GM21526 (cell line): ENCODE results near the gene PGAM1.
"Not testable (repeated sequence)": the region's sequence is repeated elsewhere in the genome, so short reads cannot be mapped to it uniquely, and the experiment has no call there.

Experiments used
- ATAC-seq: cut with Tn5 transposase; IDR thresholded peaks from one replicate; pipeline ENCODE4 v1.9.1; 2021; ENCODE audit warnings: moderate library complexity; ENCODE audit not compliant: unreplicated experiment, low FRiP score

PGAM1 gene

GRCh38 chr10:97454330-97455036 lies 28.5 kb downstream of the PGAM1 start:
- ATAC-seq = no peak

- no peak for ATAC-seq
Measured at GRCh38 chr10:97456034-97456685, 30.2 kb downstream of the PGAM1 start.

DNA sequence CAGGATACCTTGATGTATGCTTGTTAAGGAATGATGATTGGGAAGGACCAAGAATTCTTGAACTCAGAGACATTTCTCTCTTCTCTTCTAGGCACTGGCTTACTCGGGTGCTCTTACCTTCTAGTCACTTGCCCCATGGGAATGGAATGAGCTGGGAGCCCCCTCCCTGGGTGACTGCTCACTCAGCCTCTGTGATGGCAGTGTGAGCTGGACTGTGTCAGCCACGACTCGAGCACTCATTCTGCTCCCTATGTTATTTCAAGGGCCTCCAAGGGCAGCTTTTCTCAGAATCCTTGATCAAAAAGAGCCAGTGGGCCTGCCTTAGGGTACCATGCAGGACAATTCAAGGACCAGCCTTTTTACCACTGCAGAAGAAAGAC lies 30.7 kb downstream of the PGAM1 start:
- ATAC-seq = no peak

GRCh38 chr10:97459111-97459510 lies 33.1 kb downstream of the PGAM1 start:
- no peak for ATAC-seq

- ATAC-seq = no peak
Measured at GRCh38 chr10:97459933-97460332, 33.9 kb downstream of the PGAM1 start.

- ATAC-seq = no peak
Measured at GRCh38 chr10:97462309-97462708, 36.3 kb downstream of the PGAM1 start.

- no peak for ATAC-seq
Measured at GRCh38 chr10:97463363-97464132, 37.6 kb downstream of the PGAM1 start.

- ATAC-seq = no peak
Measured at GRCh38 chr10:97464226-97464625, 38.2 kb downstream of the PGAM1 start.

DNA sequence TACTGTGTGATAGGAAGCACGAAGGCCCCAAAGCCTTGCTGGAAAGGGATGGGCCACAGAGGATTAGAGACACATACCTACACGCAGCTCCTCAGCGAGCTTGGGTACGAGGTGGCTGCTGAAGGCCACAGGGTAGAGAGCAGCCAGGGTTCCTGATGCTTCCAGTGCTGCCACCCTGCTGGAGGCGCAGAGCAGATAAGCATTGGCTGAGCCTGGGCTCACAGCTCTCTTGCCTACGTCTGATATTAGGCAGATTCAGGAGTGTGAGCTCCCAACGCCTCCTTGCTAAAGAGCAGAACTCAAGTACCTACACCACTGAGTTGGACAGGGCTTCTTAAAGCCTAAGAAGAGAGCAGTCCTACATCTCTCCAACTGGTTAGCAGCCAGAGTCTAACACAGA lies 40.0 kb downstream of the PGAM1 start:
- ATAC-seq = no peak

DNA sequence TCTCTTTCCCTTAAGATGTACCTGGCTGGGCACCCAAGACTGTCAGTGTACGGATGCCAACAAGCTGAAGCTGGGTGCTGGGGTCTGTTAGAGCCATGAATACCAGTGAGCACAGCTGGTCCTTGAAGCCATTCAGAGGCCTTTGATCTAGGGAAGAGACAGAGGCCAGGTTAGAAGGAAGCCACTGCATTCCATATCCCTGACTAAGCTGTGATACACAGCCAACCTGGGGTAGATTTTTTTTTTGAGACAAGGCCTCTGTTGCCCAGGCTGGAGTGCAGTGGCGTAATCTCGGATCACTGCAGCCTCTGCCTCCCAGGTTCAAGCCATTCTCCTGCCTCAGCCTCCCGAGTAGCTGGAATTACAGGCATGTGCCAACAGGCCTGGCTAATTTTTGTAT lies 40.8 kb downstream of the PGAM1 start:
- ATAC-seq = no peak

DNA sequence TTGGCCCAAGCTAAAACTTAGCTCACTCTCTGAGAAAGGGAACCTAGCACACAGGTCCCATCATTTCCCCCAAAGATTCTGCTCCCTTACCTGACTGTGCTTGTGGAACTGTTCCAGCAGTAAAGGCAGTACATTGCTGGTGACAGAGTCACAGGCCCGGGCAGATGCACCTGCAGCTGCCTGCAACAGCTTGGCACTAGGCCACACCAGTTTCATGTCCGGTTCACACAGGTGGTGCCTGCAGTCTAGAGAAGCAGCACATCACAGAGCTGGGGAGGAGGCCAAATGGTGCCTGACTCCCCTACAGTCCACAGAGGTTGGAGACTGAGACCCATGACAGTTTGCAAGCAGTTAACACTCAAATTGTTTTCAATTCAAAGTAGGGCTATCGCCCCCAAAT lies 42.2 kb downstream of the PGAM1 start:
- no peak for ATAC-seq

DNA sequence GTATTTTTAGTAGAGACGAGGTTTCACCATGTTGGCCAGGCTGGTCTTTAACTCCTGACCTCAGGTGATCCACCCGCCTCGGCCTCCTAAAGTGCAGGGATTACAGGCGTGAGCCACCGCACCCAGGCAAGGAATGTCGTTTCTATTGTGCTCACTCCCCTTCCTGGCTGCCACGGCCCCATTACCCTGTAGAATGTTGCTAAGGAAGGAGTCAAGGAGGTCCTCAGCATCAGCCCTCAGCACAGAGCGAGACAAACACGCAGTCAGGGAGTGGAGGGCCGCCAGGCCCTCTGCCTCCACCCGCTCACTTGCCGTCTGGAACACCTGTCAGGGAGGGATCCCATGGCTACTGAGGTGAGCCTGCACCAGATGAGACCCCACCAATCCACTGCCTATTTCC lies 42.8 kb downstream of the PGAM1 start:
- not testable (repeated sequence) for ATAC-seq

GRCh38 chr10:97474918-97475317 lies 48.9 kb downstream of the PGAM1 start:
- no peak for ATAC-seq

DNA sequence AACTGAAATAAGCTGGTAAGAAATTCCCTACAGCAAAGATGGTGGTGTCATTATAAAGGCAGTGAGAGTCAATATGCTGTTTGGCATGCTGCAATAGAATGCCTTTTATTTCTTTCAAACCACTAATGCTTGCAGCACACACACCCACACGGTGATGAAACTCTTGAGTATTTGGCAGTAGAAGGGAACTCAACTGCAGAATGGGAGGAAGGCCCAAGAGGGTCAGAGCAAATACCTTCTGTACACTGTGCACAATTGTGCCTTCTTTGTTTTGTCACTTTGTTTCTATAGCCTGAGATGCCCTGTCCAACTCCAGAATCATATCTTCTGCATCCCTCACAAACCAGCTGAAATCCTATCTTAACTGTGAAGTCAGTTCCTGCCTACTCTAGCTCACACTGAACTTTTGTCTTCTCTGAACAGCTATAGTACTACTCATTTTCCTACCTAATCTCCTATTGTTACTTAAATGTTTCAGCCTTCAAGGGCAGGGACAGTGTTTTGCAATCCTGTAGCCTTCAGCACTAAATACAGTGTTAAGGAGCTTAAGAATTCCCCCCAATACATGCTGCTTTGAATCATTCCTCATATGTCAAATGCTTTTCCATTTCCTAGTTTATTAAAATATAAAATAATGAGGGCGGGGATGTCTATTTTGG lies 50.1 kb downstream of the PGAM1 start:
- ATAC-seq = no peak

- ATAC-seq = not testable (repeated sequence)
Measured at GRCh38 chr10:97479410-97479809, 53.4 kb downstream of the PGAM1 start.

- ATAC-seq = no peak
Measured at GRCh38 chr10:97479939-97480338, 53.9 kb downstream of the PGAM1 start.

GRCh38 chr10:97481071-97481470 lies 55.1 kb downstream of the PGAM1 start:
- ATAC-seq = no peak

DNA sequence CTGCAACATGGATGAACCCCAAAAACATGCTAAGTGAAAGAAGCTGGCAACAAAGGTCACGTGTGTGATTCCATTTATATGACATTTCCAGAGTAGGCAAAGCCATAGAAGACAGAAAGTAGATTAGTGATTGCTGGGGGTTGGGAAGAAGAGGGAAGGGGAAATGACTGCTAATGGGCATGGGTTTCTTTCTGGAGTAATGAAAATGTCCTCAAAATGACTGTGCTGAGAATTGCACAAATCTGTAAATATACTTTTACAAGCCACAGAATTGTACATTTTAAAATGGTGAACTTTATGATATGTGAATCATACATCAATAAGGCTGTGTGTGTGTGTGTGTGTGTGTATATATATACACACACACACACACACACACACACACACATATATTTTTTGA lies 56.4 kb downstream of the PGAM1 start:
- no peak for ATAC-seq
